Fibroblast of peridontal ligament (primary cell): ENCODE results near the gene TBC1D25.

Experiments
- DNase-seq: peaks from one replicate; pipeline ENCODE4 v3.0.0-alpha.2; 2010; ENCODE audit errors: extremely low read depth

The TBC1D25 gene

DNA sequence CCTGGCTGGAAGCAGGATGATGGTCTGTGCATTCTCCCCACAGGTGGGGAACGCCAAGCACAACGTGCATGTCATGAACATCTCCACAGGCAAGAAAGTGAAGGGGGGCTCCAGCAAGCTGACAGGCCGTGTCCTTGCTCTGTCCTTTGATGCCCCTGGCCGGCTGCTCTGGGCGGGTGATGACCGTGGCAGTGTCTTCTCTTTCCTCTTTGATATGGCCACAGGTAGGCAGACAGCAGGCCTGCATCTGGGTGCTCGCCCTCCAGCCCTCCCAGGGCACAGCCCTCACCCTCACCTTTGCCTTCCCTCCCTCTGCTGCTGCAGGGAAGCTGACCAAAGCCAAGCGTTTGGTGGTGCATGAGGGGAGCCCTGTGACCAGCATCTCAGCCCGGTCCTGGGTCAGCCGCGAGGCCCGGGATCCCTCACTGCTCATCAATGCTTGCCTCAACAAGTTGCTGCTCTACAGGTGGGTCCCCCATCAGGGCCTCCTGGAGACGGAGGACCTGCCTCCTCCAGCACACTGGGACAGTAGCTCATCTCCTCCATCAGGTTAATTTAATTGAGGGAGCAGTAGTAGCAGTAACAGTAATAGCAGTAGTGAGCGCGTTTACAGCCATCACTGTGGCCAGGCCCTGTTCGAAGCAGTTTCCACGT, 62.4 kb downstream of the TBC1D25 start:
- DNase-seq = no peak

DNA sequence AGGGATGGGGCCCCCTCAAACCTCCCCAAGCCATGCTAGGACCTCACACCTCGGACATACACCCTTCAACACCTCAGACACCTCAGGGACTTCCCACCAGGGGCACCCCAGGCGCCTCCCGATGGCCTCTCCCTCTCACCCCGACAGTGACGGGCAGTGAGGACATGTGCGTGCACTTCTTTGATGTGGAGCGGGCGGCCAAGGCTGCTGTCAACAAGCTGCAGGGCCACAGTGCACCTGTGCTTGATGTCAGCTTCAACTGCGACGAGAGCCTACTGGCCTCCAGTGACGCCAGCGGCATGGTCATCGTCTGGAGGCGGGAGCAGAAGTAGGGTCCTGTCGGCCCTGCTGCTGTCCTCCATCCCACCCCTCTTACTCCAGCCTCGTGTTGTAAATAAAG, 65.2 kb downstream of the TBC1D25 start:
- no peak for DNase-seq

DNA sequence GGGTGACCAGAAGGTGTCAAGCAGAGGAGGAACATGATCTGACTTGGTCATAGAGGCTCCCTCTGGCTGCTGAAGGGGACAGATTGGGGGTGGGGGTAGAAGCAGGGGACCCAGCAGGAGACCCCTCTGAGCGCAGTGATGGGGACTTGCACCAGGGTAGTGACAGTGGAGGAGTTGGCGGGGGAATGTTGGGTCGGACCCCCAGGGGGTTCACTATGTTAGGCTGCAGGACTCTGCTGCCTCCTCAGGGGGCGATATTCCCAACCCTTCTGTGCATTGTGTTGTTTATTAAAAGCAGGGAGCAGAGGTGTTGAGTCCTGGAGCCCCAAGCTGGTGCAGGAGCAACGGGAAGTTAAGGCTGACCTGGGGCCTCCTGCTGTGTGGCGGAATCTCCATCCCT, 66.6 kb downstream of the TBC1D25 start:
- DNase-seq = no peak

DNA sequence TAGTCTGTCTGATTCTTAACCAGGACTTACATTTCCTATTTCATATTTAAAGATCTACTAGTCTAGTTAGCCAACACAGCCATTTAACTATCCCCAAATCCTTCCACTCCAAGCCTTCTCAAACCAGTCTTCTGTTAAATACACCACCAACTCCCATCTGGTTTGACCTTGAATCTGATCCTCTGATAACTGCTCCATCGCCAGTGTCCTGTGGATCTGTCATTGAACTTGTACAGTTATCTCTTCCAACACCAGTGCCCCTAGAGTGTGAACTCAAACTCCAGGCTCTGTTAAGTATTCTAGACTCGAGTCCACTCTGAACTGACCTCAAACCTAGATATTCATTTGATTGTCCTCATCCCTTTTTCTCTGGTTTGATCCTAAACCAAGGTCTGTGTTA, 72.2 kb downstream of the TBC1D25 start:
- no peak for DNase-seq
